Esophagus muscularis mucosa (tissue), 4 donors: ENCODE data around the gene KCNAB1. TPM values are rescaled to one million over a fixed set of nuclear protein-coding genes. Genes with fewer than 3 reads are reported as not detected.

Experiments used
- DNase-seq: peaks from one replicate; pipeline ENCODE4 v3.0.0-alpha.2; 2017; ENCODE audit errors: extremely low spot score
- H3K27ac ChIP-seq, 4 donors: fragments of 200-600 bp; sonication (generic); replicated peaks in 1 of 4; 1 replicate in 3 of 4; 2 replicates in 1 of 4; pipeline ENCODE4 v1.5.1; 2016 to 2019; ENCODE audit warnings: mild to moderate bottlenecking in 1 of 4
- H3K27me3 ChIP-seq, 4 donors: fragments of 200-600 bp; sonication (generic); one replicate each; pipeline versions ENCODE4 v1.5.1 to v1.6.0; 2016 to 2019
- H3K36me3 ChIP-seq, 4 donors: fragments of 200-600 bp; sonication (generic); one replicate each; pipeline ENCODE4 v1.5.1; 2016 to 2019
- H3K4me1 ChIP-seq, 4 donors: fragments of 200-600 bp; sonication (generic); one replicate each; pipeline ENCODE4 v1.5.1; 2016 to 2019
- H3K4me3 ChIP-seq, 4 donors: fragments of 200-600 bp; sonication (generic); 1 replicate in 2 of 4; 2 replicates in 2 of 4; pipeline ENCODE4 v1.5.1; 2016 to 2019; ENCODE audit warnings: mild to moderate bottlenecking in 4 of 4, moderate library complexity in 1 of 4
- H3K9me3 ChIP-seq, 4 donors: fragments of 200-600 bp; sonication (generic); 1 replicate in 3 of 4; 2 replicates in 1 of 4; pipeline ENCODE4 v1.5.1; 2016 to 2019
- CTCF ChIP-seq, 3 experiments: fragments of 200-600 bp in 2 of 3; fragments of 450-650 bp in 1 of 3; sonication (generic) in 2 of 3; IDR thresholded peaks; one replicate each; pipeline ENCODE4 v1.5.1; 2017 to 2019; ENCODE audit warnings: antibody characterized with exemption in 3 of 3, mild to moderate bottlenecking in 2 of 3, moderate library complexity in 1 of 3
- EP300 ChIP-seq: sonication (generic); formaldehyde crosslinking; IDR thresholded peaks from one replicate; pipeline ENCODE4 v1.6.1; 2017; ENCODE audit warnings: antibody characterized with exemption
- POLR2A ChIP-seq: fragments of 450-650 bp; IDR thresholded peaks from one replicate; pipeline ENCODE4 v1.6.1; 2017; ENCODE audit warnings: antibody characterized with exemption, moderate library complexity, mild to moderate bottlenecking, low read depth
- POLR2AphosphoS5 ChIP-seq, 2 donors: sonication (generic); formaldehyde crosslinking; IDR thresholded peaks; one replicate each; pipeline ENCODE4 v1.6.1; 2017; ENCODE audit warnings: antibody characterized with exemption in 2 of 2
- WGBS: methylation state at CpG from one replicate; pipeline ENCODE4 v1.1.5; 2018; 5-methylcytosine and 5-hydroxymethylcytosine counted together
- intact Hi-C: fragments of 100-400 bp; cut with DNase I; formaldehyde crosslinking; loops from one replicate; pipeline ENCODE4 v1.15.1; 2023
- total RNA-seq, 4 donors: library from RNA; depleted of rRNA; stranded (reverse); fragments of >200 nt; gene quantifications; one replicate each; pipeline versions ENCODE4 v1.1.0 to v1.2.1, GENCODE V29; 2016

KCNAB1 gene
- total RNA-seq, 4 donors from 2014 or later: 0.83 to 5.9 (median 2.3) TPM

GRCh38 chr3:156495816-156496215 is 375.4 kb downstream of the KCNAB1 start:
- H3K36me3 ChIP-seq: no peaks in the 10 kb centered on the region
- H3K27me3 ChIP-seq: no peaks in the 10 kb centered on the region
- H3K4me3 ChIP-seq: no peak overlapping the region
- intact Hi-C loops: no loop called here
- H3K4me1 ChIP-seq: peaks cover 0 to 13% (median 8%) of the 10 kb centered on the region in 4 donors
- TF ChIP-seq POLR2A: no peak
- no peak for TF ChIP-seq CTCF (IDR thresholded peaks at IDR 0.05)
- no peak for TF ChIP-seq EP300
- TF ChIP-seq POLR2AphosphoS5 (IDR thresholded peaks at IDR 0.05): no peak
- WGBS: 100% methylated on average over 1 of the region's 1 CpG
- H3K9me3 ChIP-seq: no peaks in the 10 kb centered on the region
- DNase-seq: no peak
- no peak overlapping the region for H3K27ac ChIP-seq

GRCh38 chr3:156497326-156497725 is 376.9 kb downstream of the KCNAB1 start:
- DNase-seq: no peak
- Histone ChIP-seq H3K27me3 (no peaks in the 10 kb centered on the region), H3K4me1 (peaks cover 0 to 8% (median 7%) of the 10 kb centered on the region in 4 donors), H3K27ac (no peak overlapping the region), H3K36me3 (no peaks in the 10 kb centered on the region), H3K9me3 (no peaks in the 10 kb centered on the region), H3K4me3 (no peak overlapping the region)
- no peak for TF ChIP-seq POLR2AphosphoS5 (IDR thresholded peaks at IDR 0.05)
- TF ChIP-seq CTCF (IDR thresholded peaks at IDR 0.05): no peak
- TF ChIP-seq EP300: no peak
- no peak for TF ChIP-seq POLR2A
- intact Hi-C loops: no loop called here
- WGBS: 69% methylated on average over 1 of the region's 1 CpG

GRCh38 chr3:156498307-156498706 is 377.9 kb downstream of the KCNAB1 start:
- no peaks in the 10 kb centered on the region for H3K4me1 ChIP-seq
- intact Hi-C loops: no loop called here
- H3K9me3 ChIP-seq: no peaks in the 10 kb centered on the region
- no peak overlapping the region for H3K27ac ChIP-seq
- H3K36me3 ChIP-seq: no peaks in the 10 kb centered on the region
- WGBS: 90% methylated on average over 5 of the region's 5 CpGs
- TF ChIP-seq POLR2A (no peak), EP300 (no peak), POLR2AphosphoS5 (IDR thresholded peaks at IDR 0.05) (no peak), CTCF (IDR thresholded peaks at IDR 0.05) (no peak)
- no peak overlapping the region for H3K4me3 ChIP-seq
- no peak for DNase-seq
- no peaks in the 10 kb centered on the region for H3K27me3 ChIP-seq

- Histone ChIP-seq H3K4me1 (peaks cover 0 to 13% (median 4%) of the 10 kb centered on the region in 4 donors), H3K27ac (no peak overlapping the region), H3K27me3 (no peaks in the 10 kb centered on the region), H3K4me3 (no peak overlapping the region), H3K36me3 (no peaks in the 10 kb centered on the region), H3K9me3 (no peaks in the 10 kb centered on the region)
- no peak for TF ChIP-seq CTCF (IDR thresholded peaks at IDR 0.05)
- TF ChIP-seq POLR2AphosphoS5 (IDR thresholded peaks at IDR 0.05): no peak
- no peak for TF ChIP-seq POLR2A
- TF ChIP-seq EP300: no peak
- no peak for DNase-seq
- intact Hi-C loops: no loop called here
These were observed 386.9 kb downstream of the KCNAB1 start for GRCh38 chr3:156507285-156507684.
